ENCODE measurements around the gene KCNMB2.

KCNMB2 gene

GRCh38 chr3:178762385-178762784 lies 226.1 kb downstream of the KCNMB2 start:
- DNase-seq, result no peak

- DNase-seq, result no peak
These were observed 229.2 kb downstream of the KCNMB2 start for GRCh38 chr3:178765472-178765871.

GRCh38 chr3:178767581-178767980 lies 231.3 kb downstream of the KCNMB2 start:
- no peak for DNase-seq

- DNase-seq, result no peak
These were observed 232.0 kb downstream of the KCNMB2 start for GRCh38 chr3:178768072-178768864.

GRCh38 chr3:178771511-178771910 lies 235.3 kb downstream of the KCNMB2 start:
- DNase-seq, result peak; percentile 38

- no peak for DNase-seq
These were observed 236.5 kb downstream of the KCNMB2 start for GRCh38 chr3:178772746-178773145.

- peak; percentile 37 for DNase-seq
These were observed 237.1 kb downstream of the KCNMB2 start for GRCh38 chr3:178773358-178773757.

- DNase-seq, result peak; percentile 96
These were observed 241.6 kb downstream of the KCNMB2 start for GRCh38 chr3:178777718-178778411.

GRCh38 chr3:178778589-178778988 lies 242.4 kb downstream of the KCNMB2 start:
- no peak for DNase-seq

- no peak for DNase-seq
These were observed 249.7 kb downstream of the KCNMB2 start for GRCh38 chr3:178785961-178786360.

- DNase-seq, result no peak
These were observed 251.7 kb downstream of the KCNMB2 start for GRCh38 chr3:178787960-178788359.

- DNase-seq, result no peak
These were observed 258.5 kb downstream of the KCNMB2 start for GRCh38 chr3:178794711-178795110.

- no peak for DNase-seq
These were observed 259.1 kb downstream of the KCNMB2 start for GRCh38 chr3:178795349-178795748.

- no peak for DNase-seq
These were observed 266.0 kb downstream of the KCNMB2 start for GRCh38 chr3:178802259-178802658.

GRCh38 chr3:178802993-178803693 lies 266.9 kb downstream of the KCNMB2 start:
- DNase-seq, result peak; percentile 4

GRCh38 chr3:178804606-178805005 lies 268.4 kb downstream of the KCNMB2 start:
- peak; percentile 22 for DNase-seq

- no peak for DNase-seq
These were observed 269.5 kb downstream of the KCNMB2 start for GRCh38 chr3:178805741-178806140.

- no peak for DNase-seq
These were observed 270.4 kb downstream of the KCNMB2 start for GRCh38 chr3:178806651-178807050.

GRCh38 chr3:178807694-178808093 lies 271.5 kb downstream of the KCNMB2 start:
- no peak for DNase-seq

GRCh38 chr3:178808748-178809147 lies 272.5 kb downstream of the KCNMB2 start:
- DNase-seq, result no peak

- DNase-seq, result peak; percentile 12
These were observed 273.9 kb downstream of the KCNMB2 start for GRCh38 chr3:178810181-178810580.

GRCh38 chr3:178822722-178823121 lies 286.5 kb downstream of the KCNMB2 start:
- DNase-seq, result no peak

- DNase-seq, result no peak
These were observed 286.9 kb downstream of the KCNMB2 start for GRCh38 chr3:178823150-178823549.
